Activated CD8-positive, alpha-beta memory T cell treated with anti-CD3 and anti-CD28 coated beads, Interleukin-2, amount 50 U/mL, for 48 hours (primary cell): Measurements from ENCODE around the gene VPREB3.

Source experiments
- DNase-seq: peaks from one replicate; pipeline ENCODE4 v3.0.0-alpha.2; 2020

Gene VPREB3

DNA sequence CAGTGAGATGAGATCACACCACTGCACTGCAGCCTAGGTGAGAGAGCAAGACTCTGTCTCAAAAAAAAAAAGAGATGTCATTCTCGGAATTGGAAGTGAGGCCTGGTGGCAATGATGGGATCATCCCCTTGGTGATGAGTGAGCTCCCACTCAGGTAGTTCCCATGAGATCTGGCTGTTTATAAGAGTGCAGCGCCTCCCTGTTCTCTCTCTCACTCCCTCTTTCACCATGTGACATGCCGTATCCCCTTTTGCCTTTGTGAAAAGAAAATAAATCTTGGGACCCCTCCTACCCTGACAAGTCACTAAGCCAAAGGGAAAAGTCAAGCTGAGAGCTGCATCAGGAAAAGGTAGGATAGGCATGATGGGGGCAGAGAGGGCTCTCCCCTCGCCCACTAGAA is 32.1 kb downstream of the VPREB3 start:
- DNase-seq, result no peak

DNA sequence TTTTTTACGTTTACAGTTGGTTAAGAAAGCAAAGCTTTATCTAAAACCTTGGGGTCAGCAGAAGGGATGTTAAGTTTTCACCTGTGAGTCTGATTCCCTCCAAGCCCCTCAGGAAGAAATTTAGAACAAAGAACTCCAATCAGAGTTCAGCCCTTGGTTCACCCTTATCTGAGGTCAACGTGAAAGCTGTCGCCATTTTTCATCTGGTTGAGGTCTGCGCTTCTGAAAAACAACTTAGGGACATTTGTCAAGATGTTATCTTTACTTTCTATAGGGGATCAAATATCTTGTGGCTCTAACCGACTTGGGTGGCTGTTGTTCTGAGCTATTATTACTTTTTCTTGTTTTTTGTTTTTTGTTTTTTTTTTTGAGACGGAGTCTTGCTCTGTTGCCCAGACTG is 33.4 kb downstream of the VPREB3 start:
- DNase-seq, result no peak

DNA sequence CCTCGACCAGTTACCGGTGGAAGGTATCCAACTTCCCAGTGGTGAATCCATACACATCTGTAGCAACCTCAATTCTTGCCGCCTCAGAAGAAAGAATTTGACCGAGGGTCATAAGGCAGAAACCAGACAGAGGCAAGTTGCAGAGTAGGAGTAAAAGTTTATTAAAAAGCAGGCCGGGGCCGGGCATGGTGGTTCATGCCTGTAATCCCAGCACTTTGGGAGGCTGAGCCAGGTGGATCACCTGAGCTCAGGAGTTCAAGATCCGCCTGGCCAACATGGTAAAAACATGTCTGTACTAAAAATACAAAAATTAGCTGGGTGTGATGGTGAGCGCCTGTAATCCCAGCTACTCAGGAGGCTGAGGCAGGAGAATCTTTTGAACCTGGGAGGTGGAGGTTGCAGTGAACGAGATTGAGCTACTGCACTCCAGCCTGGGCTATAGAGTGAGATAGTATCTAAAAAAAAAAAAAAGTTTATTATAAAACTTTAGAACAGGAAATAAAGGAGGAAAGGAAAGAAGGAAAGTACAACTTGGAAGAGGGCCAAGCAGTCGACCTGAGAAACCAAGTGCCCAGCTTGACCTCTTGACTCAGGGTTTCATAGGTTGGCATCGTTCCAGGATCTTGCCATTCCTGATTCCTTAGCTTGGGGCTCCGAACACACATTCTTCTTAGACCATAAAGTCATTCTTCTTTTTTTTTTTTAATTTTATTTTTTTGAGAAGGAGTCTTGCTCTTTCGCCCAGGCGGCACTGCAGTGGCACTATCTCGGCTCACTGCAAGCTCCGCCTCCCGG is 35.7 kb downstream of the VPREB3 start:
- no peak for DNase-seq

DNA sequence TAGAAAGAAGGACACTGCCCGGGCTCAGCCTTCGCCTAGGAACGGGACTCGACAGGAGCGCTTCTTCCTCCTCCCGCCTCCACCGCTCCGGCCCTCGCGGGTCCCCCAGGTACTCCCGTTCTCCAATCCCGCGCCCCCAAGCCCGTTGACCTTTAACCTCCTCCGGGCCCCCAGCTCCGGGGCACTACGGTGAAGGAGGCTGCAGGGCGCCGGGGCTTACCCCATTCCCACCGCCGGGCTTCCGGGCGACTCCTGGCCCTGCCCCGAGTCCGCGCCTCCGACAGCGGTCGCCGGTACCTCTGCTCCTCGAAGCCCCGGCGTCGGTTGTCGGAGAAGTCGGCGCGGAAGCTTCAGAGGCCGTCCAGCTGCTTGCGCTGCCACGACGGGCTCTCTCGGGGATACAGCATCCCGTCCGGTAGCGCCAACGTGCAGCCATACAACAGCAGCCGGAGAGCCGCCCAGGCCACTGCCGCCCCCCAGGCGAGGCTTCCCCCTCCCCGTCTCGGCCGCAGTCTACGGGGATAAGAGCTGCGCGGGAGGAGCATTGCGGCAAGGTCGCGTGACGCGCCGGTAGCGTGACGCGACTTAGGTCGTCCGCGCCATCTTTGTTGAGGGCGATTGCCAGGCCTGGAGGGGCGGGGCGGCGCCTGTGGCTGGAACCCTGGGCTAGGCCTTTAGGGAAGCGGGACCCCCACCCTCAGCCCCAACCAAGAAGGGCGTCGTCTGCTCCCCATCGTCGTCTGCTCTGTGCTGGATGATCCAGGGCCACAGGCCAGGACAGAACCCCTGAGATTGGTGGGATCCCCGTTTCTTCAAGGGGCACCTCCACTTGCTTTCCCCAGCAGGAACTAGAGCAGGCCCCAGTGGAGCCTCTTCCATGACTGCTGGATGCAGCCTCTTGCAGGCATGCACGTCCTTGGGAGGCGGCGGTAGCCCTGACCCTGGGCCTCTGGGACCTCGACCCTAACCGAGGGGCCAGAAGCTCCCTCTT is 37.1 kb downstream of the VPREB3 start:
- peak; percentile 93 for DNase-seq

DNA sequence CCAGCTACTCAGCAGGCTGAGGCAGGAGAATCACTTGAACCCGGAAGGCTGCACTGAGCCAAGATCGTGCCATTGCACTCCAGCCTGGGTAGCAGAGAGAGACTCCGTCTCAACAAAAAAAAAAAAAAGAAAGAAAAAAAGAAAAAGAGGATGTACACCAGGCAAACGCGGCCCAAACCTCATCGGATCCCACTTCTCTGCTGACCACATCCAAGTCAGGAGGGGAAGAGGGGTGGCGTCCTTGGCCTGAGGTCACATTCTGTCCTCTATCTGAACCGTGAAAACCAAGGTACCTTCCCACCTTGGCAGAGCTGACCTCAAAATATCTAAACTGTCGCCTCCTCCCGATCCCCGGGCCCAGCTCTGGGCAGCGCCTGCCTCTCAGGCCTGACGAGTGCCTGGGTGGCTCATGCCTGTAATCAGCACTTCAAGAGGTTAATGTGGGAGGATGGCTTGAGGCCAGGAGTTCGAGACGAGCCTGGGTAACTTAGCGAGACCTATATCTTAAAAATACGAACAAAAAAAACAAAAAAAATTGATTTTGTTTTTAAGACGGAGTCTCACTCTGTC is 38.3 kb downstream of the VPREB3 start:
- peak; percentile 59 for DNase-seq

DNA sequence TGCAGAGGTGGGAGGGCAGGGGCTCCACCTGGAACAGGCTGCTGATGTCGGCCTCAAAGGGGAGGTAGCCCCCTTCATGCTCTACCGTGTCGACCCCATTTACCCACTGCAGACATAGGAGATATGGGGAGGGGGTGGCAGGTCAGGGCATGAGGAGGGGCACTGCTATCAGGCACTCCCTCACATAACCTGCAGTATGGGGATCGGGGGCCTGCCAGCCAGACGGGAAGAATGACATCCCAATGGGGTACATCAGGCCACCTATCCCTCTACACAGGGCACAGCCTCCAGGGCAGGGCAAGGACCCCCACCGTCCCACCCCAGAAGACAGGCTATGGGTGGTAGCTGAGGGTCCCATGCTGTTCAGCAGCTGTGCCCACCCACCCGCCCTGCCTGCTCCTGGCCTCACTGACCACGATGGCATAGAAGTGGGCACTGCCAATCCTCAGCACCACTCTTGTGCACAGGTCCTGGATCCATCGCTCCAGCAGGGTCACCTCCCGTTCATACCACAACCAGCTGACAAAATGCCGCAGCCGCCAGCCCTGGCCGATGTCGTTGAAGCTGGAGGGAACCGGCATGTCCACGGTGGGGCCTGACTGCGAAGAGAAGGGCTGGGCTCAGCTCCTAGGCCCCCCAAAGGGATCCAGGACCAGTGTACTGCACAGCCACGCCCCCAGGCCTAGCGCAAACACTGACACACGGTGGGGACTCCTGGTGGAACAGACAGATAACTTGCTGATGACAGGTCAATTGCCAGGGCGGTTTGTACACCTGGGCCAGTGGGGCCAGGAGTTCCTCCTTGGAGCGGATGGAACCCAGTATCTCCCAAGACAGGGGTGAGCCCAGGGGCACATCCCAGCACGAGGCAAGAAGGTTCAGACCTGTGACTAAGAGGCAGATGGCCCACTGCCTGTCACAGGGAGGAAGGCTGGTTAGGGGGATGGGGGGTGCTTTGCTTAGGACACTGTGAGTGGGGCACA is 39.3 kb downstream of the VPREB3 start:
- DNase-seq, result peak; percentile 60

DNA sequence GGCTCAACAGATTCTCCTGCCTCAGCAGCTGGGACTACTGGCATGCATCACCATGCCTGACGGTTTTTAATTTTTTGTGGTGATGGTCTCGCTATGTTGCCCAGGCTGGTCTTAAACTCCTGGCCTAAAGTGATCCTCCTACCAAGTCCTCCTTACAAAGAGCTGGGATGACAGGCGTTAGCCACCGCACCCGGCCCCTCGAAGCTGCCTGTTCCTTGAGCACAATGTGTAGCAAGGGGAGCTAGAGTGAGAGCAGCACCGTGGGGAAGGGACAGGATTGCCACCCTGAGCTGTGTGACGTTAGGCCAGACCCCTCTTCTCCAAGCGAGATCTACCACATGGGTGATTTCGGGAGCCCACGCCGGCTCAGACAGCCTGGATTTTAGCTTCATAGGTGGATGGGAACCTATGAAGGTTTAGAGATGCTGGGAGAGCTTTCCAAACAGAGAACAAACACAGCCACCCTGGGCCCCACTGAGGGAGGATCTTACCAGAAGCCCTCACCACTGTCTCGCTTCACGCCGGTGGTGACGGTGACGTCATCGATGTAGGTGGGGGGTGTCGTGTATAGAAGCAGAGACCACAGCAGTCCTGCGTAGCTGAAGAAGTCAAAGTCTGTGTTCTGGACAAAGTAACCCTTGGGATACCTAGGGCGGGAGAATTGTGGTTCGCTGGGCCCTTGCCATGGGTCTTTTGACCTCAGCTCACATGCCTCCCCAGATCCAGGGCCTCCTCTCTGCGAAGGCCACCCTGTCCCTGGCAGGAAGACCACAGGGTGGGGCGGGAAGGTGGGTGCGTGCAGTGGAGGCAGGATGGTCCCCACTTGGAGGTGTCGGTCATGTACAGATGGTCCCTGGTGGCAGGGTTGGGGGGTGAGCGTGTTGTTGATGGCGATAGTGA is 40.3 kb downstream of the VPREB3 start:
- DNase-seq, result peak; percentile 75

DNA sequence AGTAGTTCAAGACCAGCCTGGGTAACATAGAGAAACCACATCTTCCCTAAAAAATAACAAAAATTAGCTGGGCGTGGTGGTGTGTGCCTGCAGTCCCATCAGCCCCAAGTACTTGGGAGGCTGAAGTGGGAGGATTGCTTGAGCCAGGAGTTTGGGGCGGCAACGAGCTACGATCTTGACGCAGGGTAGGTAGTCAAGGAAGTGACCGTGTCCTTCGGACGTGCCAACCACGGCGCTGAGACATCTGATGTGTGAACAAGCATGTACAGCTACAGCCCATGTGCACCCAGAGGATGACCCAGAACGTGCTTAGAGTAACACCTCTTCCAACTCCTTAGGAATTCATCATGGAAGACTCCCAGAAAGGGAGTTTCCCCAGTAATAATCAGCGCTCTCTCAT is 42.0 kb downstream of the VPREB3 start:
- DNase-seq, result no peak

DNA sequence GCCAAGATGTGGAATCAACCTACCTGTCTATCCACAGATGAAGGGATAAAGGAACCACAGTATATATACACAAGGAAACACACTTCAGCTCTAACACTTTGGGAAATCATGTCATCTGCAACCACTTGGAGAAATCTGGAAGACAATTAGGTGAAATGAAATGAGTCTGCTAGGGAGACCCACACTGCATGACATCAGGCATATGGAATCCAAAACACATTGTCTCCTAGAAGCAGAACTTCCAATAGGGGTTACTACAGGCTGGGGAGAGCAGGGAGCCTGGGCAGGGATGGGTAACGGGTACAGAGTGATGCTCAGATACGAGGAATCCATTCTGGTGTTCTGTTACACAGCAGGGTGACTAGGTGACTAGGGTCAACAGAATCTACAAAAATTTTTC is 45.1 kb downstream of the VPREB3 start:
- DNase-seq, result no peak

DNA sequence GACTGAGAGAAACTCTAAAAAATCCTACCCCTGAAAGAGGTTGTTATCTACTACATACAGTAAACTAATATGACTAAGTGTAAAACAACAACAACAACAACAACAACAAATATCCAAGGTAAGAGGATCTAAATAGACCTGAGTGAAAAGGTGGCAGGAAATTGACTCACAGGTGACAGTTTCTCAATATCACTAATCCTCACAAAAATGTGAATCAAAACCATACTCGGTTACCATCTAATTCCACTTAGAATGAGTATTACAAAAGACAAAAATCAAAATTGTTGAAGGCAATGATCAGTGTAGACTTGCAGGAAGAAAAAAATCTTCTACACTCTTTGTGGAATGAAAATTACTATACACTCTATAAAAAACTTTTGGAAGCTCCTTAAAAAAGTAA is 46.0 kb downstream of the VPREB3 start:
- DNase-seq, result no peak

DNA sequence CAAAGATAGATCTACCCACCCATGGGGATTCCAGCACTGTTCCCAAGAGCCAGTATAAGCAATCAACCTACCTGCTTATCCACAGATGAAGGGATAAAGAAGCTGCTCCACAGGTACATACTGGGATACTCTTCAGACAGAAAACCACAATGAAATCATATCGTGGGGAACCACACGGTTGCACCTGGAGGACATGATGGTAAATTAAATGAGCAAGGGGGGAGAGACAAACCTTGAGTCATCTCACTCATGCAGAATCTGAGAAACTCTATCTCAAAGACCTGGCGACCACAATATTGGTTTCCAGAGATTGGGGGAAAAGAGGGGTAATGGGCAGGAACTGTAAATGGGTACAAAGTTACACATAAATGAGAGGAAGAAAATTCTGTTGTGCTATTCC is 48.9 kb downstream of the VPREB3 start:
- DNase-seq, result no peak

DNA sequence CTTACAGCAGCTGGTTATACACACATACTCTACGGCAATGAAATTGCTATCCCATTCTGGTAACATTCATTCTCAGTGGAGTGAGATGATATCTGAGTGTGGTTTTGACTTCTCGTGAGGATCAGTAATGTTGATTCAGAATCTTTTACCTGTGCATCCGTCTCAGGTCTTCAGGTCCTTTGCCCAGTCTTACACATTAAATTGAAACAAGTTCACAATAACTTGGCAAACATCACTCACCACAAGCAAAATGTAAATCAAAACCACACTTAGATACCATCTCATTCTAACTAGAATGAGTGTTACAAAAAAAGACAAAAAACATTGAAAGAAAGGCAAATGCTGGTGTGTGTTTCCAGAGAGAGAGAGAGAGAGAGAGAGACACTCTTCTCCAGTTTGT is 49.4 kb downstream of the VPREB3 start:
- DNase-seq, result no peak

DNA sequence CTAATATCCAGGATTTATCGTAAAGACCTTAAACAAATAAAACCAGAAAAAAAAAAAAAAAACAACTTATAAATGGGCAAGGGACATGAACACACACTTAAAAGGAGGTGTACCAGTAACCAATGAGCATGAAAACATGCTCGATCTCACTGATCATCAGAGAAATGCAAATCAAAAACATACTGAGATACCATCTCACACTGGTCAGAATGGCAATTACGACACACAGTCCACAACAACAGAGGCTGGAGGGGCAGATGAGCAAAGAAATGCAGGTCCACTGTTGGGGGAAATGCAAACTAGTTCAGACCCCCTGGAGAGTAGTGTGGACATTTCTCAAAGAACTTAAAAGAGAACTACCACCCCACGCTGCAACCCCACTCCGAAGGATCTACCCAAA is 50.2 kb downstream of the VPREB3 start:
- no peak for DNase-seq
